ENCODE measurements around the gene STK38.
A peak's percentile ranks its signal among the peaks of the same experiment; 100 is the strongest.

The STK38 gene

DNA sequence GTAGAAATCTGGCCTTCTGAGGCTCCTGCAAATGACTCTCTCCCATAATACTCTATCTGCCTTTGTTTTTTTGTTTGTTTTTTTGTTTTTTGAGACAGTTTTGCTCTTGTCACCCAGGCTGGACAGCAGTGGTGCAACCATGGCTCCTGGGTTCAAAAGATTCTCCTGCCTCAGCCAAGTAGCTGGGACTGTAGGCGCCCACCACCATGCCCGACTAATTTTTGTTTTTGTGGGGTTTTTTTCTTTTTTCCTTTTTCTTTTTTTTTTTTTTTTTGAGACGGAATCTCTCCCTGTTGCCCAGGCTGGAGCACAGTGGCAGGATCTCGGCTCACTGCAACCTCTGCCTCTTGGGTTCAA, 16.6 kb upstream of the STK38 start:
- no peak for DNase-seq (ENCODE audit: low spot score)

DNA sequence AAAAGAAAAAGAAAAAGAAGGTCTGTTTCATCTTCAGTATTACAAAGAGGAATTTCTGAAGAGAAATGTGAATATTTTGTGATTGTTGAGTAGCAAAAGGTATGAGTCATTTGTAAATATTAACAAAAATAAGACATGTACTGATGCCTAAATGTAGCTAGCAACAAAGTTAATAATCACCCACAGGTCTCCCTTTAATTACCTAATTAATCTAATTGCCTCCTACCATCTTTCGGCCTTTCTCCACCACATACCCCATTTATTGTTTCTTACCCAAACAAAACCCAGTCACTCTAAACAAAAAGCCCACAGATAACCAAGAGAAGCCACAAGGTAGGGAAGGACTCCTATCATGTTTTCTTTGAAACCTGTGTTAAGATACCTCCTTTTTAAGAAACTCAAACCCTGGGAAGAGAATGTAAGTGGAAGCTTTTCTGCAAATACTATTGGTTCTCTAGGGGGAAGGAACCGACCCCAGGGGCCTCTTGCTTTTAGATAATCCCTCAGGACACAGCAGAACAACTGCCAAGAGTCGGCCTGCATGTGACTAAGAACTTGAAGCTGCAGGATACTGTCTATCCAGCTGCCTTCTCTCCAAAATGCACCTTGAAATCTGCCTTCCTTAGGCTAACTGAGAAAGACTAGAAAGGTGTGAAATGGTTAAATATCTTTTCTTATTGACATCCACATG, 16.1 kb upstream of the STK38 start:
- DNase-seq (ENCODE audit: low spot score) = no peak

DNA sequence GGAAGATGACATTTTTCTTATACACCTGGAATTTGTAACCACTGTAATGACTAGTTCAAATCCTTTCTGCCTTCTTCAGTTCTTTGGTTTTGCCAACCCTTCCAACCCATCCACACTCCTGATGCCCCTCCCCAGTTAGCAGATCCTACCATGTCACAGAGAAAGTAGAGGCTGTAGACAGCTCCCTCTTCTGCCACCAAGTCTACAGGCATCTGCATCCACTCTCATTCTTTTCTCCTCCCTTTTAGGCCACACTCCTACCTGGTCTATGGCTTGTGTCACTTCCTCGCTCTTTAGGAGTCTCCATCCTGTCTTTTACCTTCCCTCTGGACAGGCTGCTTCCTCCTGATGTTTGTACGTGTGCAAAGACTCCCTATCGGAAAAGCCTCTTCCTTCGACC, 13.5 kb upstream of the STK38 start:
- DNase-seq (ENCODE audit: low spot score) = no peak

DNA sequence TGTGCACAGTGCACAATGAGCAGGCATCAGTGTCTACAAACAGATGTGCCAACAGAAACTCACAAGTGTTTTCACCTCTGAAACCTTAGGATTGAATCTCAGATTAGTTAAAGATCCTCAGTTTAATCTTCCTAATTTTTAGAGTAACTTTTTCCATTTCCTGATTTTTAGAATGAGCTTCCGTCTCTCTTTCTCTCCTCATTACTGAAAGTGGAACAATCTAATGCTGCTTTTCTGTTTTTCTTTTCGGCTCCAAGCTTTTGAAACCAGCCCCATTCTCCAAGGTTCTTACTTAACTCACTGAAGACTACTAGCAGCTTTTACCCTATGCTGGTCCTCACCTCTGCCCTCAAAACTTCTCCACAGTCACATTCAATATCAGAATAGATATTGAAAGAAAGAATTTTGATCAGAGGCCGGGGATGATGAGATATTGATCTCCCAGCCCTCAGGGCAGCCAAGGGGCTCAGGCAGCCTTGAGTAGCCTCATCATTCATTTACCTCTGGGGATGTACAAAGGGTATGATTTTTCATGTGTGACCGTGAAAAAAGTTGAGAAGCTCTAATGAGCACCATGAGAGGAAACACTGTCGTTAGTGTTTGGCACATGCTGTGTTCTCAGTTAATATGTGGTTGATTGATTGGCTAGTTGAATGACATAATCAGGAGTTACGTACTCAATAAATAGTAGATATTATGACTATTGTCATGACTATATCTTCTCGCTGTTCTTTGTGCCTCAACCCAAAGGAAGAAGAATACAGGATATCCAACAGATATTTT, 11.9 kb upstream of the STK38 start:
- DNase-seq (ENCODE audit: low spot score) = no peak

DNA sequence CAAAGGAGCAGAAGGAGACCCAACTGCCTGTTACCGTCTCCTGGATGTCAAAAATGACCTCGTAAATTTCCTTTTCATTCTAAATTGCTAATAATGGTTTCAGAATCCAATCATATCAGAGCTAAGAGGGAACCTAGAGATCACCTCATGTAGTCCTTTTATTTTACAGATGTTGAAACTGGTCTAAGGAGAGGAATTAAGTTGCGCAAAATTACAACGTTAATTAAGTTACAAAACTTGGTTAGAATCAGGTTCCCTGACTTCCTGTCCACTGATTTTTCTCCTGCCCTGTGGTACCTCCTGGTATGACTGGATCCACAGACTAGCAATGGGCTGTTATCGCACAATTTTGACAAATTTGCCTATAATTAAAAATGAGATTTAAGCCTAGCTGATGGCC, 9.0 kb upstream of the STK38 start:
- no peak for DNase-seq (ENCODE audit: low spot score)

DNA sequence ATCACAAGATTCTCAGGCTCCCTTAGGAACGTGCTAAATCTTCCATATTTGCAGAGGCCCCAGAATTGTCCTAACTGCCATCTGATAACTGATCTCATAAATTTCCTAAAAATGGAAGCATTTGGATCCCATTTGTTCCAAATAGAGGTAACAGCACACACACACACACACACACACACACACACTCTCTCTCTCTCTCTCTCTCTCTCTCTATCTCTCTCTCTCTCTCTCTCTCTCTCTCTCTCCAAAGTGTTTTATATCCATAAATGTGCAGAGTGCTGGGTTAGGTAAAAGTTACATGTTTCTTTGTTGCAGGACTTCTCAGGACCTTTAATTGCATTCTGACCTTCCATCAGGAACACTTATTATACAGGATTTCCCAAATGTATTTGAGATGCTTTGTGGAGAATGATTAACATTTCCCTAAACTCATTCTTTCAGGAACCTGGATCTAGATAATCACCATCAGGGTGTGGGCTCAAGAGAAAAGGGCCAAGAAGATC, 8.5 kb upstream of the STK38 start:
- DNase-seq (ENCODE audit: low spot score) = no peak

DNA sequence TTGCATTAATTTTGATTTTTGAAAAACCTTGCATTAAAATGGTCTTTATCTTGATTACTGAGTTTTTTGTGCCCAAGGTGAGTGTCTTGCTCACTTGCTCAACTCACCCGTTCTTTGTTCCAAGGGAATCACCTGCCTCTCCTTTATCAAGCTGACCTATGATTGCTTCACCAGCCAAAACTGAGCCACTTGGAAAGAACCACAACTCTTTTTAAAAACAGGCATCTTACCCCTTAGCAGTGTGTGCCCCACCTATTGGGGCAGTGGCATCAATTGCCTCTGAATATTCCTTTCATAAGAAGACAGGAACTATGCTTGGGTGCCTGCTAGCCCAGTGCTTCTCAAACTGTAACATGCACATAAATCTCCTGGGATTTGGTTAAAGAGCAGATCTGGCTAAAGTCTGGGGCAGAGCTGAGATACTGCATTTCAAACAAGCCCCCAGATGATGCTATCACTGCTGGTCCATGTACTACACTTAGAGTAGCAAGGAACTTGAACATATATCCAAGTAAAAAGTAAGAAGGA, 3.3 kb upstream of the STK38 start:
- no peak for DNase-seq (ENCODE audit: low spot score)

DNA sequence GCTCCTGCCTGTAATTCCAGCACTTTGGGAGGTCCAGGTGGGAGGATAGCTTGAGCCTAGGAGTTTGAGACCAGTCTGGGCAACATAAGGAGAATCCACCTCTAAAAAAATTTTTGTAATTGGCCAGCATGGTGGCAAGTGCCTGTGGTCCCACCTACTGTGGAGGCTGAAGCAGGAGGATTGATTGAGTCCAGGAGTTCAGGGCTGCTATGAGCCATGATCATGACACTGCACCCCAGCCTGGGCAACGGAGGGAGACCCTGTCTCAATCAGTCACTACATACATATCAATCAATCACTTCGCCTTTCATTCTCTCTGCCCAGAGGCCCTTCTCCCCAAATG, 1.1 kb upstream of the STK38 start:
- DNase-seq (ENCODE audit: low spot score) = no peak

DNA sequence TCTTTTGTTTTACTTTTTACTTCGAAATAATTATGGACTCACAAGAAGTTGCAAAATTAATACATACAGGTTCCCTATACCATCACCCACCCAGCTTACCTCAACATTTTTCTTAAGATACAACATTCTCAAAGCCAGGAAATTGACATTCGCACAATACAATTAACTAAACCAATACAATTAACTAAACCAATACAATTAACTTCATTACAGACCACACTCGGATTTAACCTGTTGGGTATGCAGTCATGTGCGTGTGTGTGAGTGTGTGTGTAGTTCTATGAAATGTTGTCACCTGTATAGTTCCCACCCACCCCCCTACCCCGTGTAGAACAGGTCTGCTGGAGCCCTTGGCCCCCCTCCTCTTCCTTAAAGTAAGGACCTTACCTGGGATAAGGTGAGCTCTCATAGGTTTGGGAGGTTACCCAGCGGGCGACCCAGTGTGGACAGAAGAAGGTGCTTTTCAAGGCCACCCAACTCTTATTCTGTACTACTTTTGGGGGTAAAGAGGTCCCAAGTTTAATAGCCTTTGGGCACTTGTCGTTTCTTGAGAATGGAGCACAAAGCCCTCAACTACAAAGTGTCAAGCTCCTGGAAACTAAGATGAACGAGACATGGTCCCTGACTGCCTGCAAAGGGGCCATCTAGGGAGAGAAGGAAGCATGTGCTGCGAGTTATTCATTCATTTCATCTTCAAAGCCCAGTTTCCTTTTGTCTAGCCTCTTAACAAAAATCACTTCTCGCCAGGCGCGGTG, 544 bp upstream of the STK38 start:
- no peak for DNase-seq (ENCODE audit: low spot score)

DNA sequence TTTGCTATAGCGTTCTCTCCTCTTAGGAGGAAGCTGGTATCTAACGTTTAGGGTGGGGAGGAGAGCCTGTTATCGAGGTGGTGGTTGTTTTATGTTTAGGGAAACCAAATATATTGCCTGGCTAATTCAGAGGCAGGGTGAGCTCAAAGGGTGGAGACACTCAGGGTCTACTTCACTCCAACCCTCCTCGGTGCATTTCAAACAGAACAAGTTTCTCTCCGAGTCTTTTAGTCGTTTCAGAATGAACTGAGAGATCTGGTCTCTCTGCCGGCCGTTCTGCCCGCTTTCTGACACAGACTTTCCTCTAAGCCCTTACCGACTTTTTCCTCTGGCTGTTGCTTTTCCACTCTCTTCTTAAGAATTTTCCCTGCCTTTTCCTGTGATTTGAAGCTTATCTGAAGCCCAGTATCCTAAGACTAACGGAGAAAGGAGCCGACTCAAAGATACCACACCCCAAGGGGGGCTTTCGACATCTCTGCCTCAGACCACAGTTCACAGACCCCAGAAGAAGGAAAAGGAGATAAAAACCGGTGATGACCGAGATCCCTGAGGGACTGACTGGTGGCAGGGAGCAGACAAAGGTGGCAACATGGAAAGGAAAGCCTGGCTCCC, 865 bp downstream of the STK38 start:
- DNase-seq (ENCODE audit: low spot score) = peak; percentile 35

DNA sequence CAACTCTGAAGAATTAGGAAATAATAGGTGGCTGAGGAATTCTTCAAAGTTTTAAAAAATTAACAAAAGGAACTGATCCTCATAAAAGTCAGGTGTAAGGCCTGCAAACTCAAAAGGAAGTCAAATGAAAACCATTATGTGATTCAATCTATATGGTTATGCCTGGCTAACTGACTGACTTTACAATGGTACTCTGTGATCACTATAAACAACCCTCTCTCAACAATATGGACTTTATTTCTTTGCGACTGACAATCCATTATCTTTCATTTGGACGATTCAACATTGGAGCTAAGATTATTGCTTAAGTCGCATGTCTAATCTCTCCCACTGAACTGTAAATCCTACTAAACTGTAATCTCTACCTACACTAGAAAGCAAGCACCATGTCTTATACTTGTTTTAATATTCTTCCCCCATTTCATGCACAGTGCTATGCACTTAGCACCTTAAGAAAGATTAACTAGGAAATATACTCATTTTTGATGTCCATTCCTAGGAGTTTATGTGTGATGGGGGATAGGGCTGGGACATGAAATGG, 1.4 kb downstream of the STK38 start:
- DNase-seq (ENCODE audit: low spot score) = peak; percentile 37

DNA sequence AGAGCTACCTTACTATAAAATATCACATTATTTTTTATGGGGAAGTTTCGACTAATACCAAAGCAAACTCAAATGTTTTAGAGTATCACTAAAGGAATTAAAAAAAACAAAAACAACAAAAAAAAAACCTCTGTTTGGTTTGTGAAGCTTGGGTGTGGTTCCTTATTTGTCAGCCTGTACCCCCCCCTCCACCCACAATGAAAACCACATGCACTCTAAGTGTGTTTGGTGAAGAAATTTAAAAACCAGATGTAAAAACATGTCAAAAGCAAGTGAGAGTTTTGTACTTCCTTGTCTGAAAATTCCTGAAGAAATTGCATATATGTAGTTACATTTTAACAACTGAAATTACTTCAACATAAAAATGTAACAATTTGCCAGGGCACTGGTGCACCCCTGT, 3.1 kb downstream of the STK38 start:
- DNase-seq (ENCODE audit: low spot score) = no peak

DNA sequence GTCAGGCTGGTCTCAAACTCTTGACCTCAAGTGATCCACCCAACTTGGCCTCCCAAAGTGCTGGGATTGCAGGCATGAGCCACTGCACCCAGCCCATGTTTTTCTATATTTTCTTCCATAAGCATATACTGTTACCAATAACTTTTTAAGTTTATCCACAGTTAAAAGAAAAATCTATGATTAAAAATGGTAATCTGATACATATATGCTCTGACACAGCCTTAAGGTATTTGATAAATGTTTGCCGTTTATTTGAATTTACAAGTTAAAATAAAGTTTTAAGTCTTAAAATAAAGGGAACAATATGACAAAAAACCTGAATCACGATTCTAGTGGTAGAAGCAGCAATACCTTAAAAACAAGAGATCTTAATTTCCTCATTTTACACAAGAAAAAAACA, 5.2 kb downstream of the STK38 start:
- DNase-seq (ENCODE audit: low spot score) = no peak

DNA sequence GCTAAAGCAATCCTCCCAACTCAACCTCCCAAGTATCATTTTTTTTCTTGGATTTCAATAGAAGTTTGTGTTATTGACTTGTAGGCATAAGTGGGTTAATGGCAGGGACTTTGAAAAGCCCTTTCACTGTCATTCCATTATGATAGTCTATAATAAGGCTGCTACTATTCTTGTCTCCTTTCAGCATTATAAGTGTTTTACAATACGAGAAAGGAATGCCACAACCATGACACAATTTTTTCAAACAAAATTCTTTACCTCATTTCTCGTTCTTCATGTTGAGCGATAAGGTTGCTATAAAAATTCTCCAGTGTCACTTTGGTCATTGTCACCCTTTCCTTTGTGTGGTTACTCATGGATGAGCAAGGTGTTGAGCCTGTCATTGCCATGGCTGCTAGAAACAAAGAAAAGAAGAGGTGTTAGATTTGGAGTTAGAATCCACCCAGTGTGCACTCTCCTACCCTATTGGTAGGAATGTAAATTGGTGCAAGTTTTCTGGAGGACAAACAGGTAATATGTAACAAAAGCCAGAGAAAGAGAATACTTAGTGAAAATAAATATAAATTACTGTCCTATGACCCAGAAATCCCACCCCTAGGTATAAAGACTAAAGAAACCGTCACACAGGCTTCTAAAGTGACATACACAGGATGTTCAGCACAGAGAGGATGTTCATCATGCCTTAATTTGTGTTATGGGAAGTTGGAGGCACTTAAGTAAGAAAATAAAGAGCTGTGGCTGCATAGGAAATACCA, 7.3 kb downstream of the STK38 start:
- no peak for DNase-seq (ENCODE audit: low spot score)

DNA sequence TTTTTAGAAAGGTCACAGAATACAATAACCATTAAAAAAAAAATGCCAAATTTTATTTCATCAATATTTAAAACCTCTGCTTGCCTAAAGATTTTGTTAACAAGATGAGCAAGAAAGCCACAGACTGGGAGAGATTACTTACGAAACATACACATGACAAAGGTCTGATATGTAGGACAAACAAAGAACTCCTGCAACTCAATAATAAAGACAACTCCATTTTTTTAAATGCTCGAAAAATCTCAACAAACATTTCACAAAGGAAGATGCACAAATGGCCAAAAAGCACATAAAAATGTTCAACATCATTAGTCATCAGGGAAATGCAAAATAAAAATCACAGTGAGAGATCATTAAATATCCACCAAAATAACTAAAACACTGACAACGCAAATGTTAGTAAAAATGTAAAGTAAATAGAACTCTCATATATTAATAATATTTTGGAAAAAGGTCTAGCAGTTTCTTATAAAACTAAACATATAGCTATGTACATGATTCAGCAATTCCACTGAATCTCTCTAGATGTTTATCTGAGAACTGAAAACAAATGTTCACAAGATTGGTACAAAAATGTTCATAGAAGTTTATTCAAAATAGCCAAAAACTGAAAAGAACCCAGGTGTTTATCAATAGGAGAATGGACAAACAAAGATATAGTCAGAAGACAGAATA, 10.3 kb downstream of the STK38 start:
- no peak for DNase-seq (ENCODE audit: low spot score)

DNA sequence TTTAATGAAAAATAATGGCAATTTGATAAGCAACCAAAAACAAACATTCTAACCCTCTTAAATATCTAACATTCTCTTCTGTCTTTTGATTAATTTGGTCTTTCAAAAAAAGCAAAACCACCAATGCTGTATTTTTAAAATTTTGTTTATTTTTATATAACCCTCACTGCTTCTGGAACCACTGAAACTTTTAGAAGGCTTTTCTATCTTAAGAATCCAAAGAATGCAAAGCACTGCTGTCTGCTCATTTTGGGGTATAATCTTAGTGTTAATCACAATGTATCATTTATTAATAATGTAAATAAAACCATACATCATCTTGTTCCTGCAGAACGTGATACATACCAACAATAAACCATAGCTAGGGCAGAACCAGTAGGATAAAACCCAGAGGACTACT, 14.0 kb downstream of the STK38 start:
- DNase-seq (ENCODE audit: low spot score) = no peak

DNA sequence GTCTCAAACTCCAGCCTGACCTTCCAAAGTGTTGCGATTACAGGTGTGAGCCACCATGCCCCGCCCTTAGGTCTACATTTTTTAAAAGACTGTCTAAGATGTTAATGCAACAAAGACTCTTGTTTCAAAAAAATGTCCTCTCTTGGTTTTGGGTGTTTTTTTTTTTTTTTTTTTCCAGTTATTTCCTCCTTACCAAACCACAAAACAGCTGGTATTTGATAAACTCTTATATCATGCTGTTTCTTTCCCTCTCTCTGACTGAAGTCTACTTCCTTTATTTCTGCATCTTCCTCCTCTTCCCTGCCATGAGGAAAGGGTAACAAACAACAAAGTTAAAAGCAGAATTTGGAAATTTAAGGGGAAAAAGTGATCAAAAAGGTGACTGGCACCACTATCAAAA, 21.2 kb downstream of the STK38 start:
- DNase-seq (ENCODE audit: low spot score) = no peak

DNA sequence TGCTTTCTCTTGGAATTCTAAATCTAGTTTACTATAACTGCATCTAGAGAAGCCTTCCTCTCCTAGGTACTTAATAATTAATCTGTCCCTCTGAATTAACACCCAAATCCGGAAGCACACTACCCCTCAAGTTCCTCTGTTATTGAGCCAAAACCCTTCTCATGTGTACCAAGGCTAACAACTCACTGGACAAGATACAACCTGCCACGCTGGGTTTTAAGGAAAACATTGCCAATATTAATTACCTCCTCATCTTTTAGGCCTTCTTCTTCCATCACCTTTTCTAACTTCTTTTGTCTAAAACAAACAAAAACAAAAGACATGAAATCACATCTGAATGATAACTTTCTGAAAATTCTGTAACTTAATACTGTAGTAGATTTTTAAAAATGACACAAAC, 21.9 kb downstream of the STK38 start:
- no peak for DNase-seq (ENCODE audit: low spot score)

DNA sequence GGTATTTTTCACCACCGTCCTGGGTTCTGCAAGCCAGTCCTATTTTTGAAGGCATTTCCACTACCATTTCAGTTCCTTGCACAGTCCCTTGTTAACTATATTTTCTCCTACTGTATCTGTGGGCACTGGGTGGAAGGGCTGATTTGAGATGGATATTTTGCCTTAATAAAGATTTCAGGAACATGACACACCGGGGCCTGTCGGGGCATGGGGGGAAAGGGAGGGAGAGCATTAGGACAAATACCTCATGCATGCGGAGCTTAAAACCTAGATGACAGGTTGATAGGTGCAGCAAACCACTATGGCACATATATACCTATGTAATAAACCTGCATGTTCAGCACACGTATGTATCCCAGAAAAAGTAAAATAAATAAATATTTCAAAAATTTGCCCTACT, 22.4 kb downstream of the STK38 start:
- DNase-seq (ENCODE audit: low spot score) = no peak

DNA sequence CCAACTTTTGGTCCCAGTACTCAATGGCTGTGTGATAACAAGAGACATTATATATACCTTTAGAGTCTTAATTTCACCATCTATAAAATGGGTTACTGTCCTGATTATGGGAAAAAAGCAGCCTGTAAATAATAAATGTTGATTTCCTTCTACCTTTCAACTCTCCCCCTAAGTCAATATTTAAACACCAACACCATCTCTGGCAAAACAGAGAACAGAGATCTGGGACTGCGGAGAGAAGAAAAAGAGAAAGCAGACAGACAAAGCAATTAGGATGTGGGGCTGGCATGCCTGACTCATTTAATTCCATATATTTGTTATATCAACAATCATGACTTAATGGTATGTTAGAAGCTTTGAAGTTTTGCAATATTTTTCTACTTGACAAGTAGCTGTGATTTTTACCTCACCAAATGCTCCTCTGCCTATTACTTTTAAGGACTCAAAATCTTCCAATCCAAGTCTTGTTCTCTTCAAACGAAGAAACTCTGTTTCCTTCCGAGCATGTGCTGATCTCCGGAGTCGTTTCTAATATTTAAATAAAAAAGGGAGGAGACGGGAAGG, 23.3 kb downstream of the STK38 start:
- no peak for DNase-seq (ENCODE audit: low spot score)

DNA sequence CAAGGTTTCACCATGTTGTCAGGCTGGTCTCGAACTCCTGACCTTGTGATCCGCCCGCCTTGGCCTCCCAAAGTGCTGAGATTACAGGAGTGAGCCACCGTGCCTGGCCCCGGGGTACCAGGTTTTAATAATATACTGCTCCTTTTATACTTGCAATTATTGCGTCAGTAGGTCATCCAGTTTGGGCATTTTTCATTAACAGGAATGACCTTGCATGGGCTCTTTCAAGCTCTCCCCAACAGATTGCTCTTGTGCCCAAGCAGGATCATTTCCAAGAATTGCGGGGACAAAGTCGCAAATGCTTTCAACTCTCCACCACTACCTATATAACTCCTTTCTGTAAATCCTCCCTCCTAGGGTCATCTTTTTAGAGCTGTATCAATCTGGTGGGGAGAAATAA, 23.8 kb downstream of the STK38 start:
- no peak for DNase-seq (ENCODE audit: low spot score)

All from hematopoietic multipotent progenitor cell treated with erythropoietin and hydrocortisone succinate and interleukin-3 and kit ligand, for 17 days (in vitro differentiated cells).